MM.1S (cell line): Measurements from ENCODE around the gene GNG12.

ENCODE experiments used
- CTCF ChIP-seq: fragments of 300-600 bp; sonication (generic); IDR thresholded peaks from 2 replicates; pipeline ENCODE4 v1.5.1; 2016; ENCODE audit warnings: antibody characterized with exemption, low read length, mixed read lengths
- EZH2 ChIP-seq: fragments of 300-600 bp; sonication (generic); optimal IDR thresholded peaks from 2 replicates; pipeline ENCODE3; 2017; ENCODE audit warnings: low read depth, mild to moderate bottlenecking, antibody characterized with exemption, low read length, mixed read lengths
- EZH2phosphoT487 ChIP-seq: fragments of 300-600 bp; sonication (generic); IDR thresholded peaks from 2 replicates; pipeline ENCODE4 v1.6.1; 2018; ENCODE audit warnings: antibody characterized with exemption, low read length

GRCh38 chr1:67668660-67669059, 164.6 kb downstream of the GNG12 start:
- no peak for TF ChIP-seq CTCF
- no peak for TF ChIP-seq EZH2phosphoT487
- TF ChIP-seq EZH2, result no peak
